Activated B cell treated with CpG ODN at 0.5 μM for 24 hours (primary cell): ENCODE data around the gene SF3B2. TPM values are rescaled to one million over a fixed set of nuclear protein-coding genes. Genes with fewer than 3 reads are reported as not detected.
"Not testable (repeated sequence)": the region's sequence is repeated elsewhere in the genome, so short reads cannot be mapped to it uniquely, and the experiment has no call there.

Source experiments
- ATAC-seq: fragments of 200-7000 bp; cut with Tn5 transposase; one replicate; pipeline ENCODE4 v1.10.0; 2021; ENCODE audit warnings: low read depth, mild to moderate bottlenecking, moderate library complexity
- CTCF ChIA-PET: fragments of 350-600 bp; sonication (Branson Sonifier 250); formaldehyde crosslinking; loops from one replicate; lab custom pipeline; 2021; ENCODE audit warnings: antibody characterized with exemption; lab: Charles Lee
- POLR2A ChIA-PET: fragments of 350-600 bp; sonication (Branson Sonifier 250); formaldehyde crosslinking; loops from one replicate; lab custom pipeline; 2021; ENCODE audit warnings: antibody characterized with exemption; lab: Charles Lee
- DNase-seq: peaks from one replicate; pipeline ENCODE4 v3.0.0; 2022
- H3K27ac Mint-ChIP-seq: one replicate; pipeline ENCODE4 v1.8.0; 2020; ENCODE audit warnings: mixed read lengths
- H3K27me3 Mint-ChIP-seq: one replicate; pipeline ENCODE4 v1.8.0; 2021; ENCODE audit warnings: mixed read lengths
- H3K36me3 Mint-ChIP-seq: one replicate; pipeline ENCODE4 v1.8.0; 2021; ENCODE audit warnings: low read depth, mixed read lengths
- H3K4me1 Mint-ChIP-seq: one replicate; pipeline ENCODE4 v1.8.0; 2021; ENCODE audit warnings: mixed read lengths
- H3K4me3 Mint-ChIP-seq: one replicate; pipeline ENCODE4 v1.8.0; 2020; ENCODE audit warnings: mild to moderate bottlenecking, mixed read lengths
- H3K9me3 Mint-ChIP-seq: one replicate; pipeline ENCODE4 v1.8.0; 2020; ENCODE audit warnings: mixed read lengths
- CTCF ChIP-seq: fragments of 200-600 bp; IDR thresholded peaks from one replicate; pipeline ENCODE4 v1.8.0; 2022; ENCODE audit warnings: antibody characterized with exemption, mild to moderate bottlenecking
- intact Hi-C: fragments of 100-400 bp; cut with micrococcal nuclease; formaldehyde crosslinking; loops from one replicate; pipeline ENCODE4 v1.15.1; 2024
- total RNA-seq: library from RNA; stranded (reverse); gene quantifications from 2 replicates; pipeline ENCODE4 v1.2.3, GENCODE V29; 2022

SF3B2 gene
- total RNA-seq, 1 donor from 2014 or later, result 219 TPM

DNA sequence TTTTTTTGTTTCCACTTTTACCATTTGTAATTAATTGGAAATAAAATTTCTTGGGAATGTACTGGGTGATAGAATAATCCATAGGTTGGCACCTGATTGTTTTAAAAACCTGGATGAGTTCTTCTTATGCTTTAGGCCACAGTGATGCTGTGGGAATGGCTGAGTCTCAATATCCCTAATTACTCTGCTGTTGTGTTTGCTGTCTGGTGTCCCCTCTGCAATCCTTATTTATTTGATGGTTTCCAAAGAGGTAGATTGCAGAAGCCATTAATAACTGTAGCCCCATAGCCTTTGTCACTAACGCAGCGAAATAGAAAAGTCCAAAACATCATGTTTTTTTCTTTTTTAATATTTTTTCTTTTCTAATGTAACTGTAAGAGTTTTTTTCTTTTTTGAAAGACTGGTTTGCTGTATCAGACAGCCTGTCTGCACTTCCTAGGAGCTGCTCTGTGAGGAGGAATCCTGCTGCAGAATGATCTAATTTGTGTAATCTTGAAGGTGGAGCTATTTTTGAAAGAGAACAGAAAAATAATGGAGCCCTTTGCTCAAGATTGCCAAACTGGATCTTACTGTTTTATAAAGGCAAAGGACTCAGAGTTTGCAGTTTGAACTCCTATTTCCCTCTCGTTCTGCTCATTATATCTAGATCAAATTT lies 32.8 kb downstream of the SF3B2 start:
- H3K27me3 Mint-ChIP-seq, result no peaks in the 10 kb centered on the region
- intact Hi-C loops, result no loop called here
- peaks cover 92% of the 10 kb centered on the region for H3K4me1 Mint-ChIP-seq
- POLR2A ChIA-PET, result interaction anchor here (0.7 to 1.0 kb wide), 2 partner anchors 16 to 30 kb away, joined by 4 to 7 read pairs; no protein-coding TSS in a partner anchor
- TF ChIP-seq CTCF, result no peak
- no peak overlapping the region for H3K4me3 Mint-ChIP-seq
- ATAC-seq (no peak), DNase-seq (no peak)
- no peaks in the 10 kb centered on the region for H3K9me3 Mint-ChIP-seq
- CTCF ChIA-PET, result no interaction called here
- peaks cover 4% of the 10 kb centered on the region for H3K36me3 Mint-ChIP-seq
- H3K27ac Mint-ChIP-seq, result peak overlapping the region; percentile 55

- Mint-ChIP-seq H3K27me3 (no peaks in the 10 kb centered on the region), H3K27ac (peak overlapping the region; percentile 25)
- CTCF ChIA-PET, result interaction anchor here (0.8 kb wide), 1 partner anchor 16 kb away, joined by 3 read pairs; no protein-coding TSS in a partner anchor
These were observed 35.2 kb downstream of the SF3B2 start for GRCh38 chr11:66087148-66087908.

DNA sequence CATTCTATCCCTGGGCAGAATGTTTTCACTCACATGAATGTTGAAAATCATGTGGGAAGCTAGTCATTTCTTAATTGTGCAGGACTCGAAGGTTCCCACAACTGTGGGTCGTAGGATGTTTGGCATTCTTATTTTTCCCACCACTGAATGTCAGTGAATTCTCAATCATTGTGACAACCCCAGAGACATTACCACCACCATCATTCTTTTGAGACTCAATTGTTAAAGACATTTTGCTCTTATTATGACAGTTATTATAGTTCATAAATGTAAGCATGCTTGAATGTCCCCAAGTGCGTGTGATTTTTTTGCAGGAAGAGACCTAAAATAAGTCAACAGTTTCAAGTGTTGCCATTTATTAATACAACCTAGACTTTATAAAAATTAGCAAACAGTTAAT lies 36.9 kb downstream of the SF3B2 start:
- Mint-ChIP-seq H3K27me3 (no peaks in the 10 kb centered on the region), H3K27ac (no peak overlapping the region), H3K36me3 (peaks cover 10% of the 10 kb centered on the region), H3K4me1 (peaks cover 59% of the 10 kb centered on the region), H3K4me3 (no peak overlapping the region), H3K9me3 (no peaks in the 10 kb centered on the region)
- intact Hi-C loops, result no loop called here
- TF ChIP-seq CTCF, result no peak
- CTCF ChIA-PET, result interaction anchor here (0.7 kb wide), 1 partner anchor 18 kb away, joined by 3 read pairs; no protein-coding TSS in a partner anchor
- ATAC-seq (no peak), DNase-seq (no peak)
- POLR2A ChIA-PET, result interaction anchor here (1.2 kb wide), 1 partner anchor 8 kb away, joined by 3 read pairs; no protein-coding TSS in a partner anchor

More at GRCh38 chr11:66087148-66087908, 35.2 kb downstream of the SF3B2 start:
- POLR2A ChIA-PET, result interaction anchor here (0.6 to 0.7 kb wide), 3 partner anchors 18 to 41 kb away, joined by 3 to 5 read pairs (median 3); no protein-coding TSS in a partner anchor
- DNase-seq (no peak), ATAC-seq (peak; percentile 14)
- peaks cover 10% of the 10 kb centered on the region for H3K36me3 Mint-ChIP-seq
- peaks cover 77% of the 10 kb centered on the region for H3K4me1 Mint-ChIP-seq
- peak overlapping the region; percentile 28 for H3K4me3 Mint-ChIP-seq
- H3K9me3 Mint-ChIP-seq, result no peaks in the 10 kb centered on the region
- TF ChIP-seq CTCF, result no peak
- intact Hi-C loops, result no loop called here

GRCh38 chr11:66090288-66090687 lies 38.1 kb downstream of the SF3B2 start:
- Mint-ChIP-seq H3K4me3 (no peak overlapping the region), H3K9me3 (no peaks in the 10 kb centered on the region), H3K27ac (no peak overlapping the region), H3K27me3 (no peaks in the 10 kb centered on the region), H3K36me3 (peaks cover 10% of the 10 kb centered on the region), H3K4me1 (peaks cover 49% of the 10 kb centered on the region)
- intact Hi-C loops, result no loop called here
- DNase-seq (no peak), ATAC-seq (no peak)
- ChIA-PET CTCF (no interaction called here), POLR2A (interaction anchor here (0.6 kb wide), 1 partner anchor 759 kb away, joined by 6 read pairs; no protein-coding TSS in a partner anchor)
- TF ChIP-seq CTCF, result no peak

DNA sequence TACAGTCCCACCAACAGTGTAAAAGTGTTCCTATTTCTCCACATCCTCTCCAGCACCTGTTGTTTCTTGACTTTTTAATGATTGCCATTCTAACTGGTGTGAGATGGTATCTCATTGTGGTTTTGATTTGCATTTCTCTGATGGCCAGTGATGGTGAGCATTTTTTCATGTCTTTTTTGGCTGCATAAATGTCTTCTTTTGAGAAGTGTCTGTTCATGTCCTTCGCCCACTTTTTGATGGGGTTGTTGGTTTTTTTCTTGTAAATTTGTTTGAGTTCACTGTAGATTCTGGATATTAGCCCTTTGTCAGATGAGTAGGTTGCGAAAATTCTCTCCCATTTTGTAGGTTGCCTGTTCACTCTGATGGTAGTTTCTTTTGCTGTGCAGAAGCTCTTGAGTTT lies 40.0 kb downstream of the SF3B2 start:
- intact Hi-C loops, H3K27me3 Mint-ChIP-seq, H3K36me3 Mint-ChIP-seq, DNase-seq, H3K27ac Mint-ChIP-seq, CTCF ChIA-PET, POLR2A ChIA-PET, ATAC-seq, H3K9me3 Mint-ChIP-seq, H3K4me3 Mint-ChIP-seq: not testable (repeated sequence)
- H3K4me1 Mint-ChIP-seq, result peaks cover 41% of the 10 kb centered on the region

DNA sequence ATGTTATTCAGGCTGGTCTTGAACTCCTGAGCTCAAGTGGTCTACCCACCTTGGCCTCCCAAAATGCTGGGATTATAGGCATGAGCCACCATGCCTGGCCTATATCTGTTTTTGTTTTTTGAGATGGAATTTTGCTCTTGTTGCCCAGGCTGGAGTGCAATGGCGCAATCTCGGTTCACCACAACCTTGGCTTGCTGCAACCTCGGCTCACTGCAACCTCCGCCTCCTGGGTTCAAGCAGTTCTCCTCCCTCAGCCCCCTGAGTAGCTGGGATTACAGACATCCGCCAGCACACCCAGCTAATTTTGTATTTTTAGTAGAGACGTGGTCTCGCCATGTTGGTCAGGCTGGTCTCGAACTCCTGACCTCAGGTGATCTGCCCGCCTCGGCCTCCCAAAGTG lies 47.6 kb downstream of the SF3B2 start:
- not testable (repeated sequence) for H3K4me3 Mint-ChIP-seq, ATAC-seq, H3K9me3 Mint-ChIP-seq, H3K27ac Mint-ChIP-seq, H3K36me3 Mint-ChIP-seq, H3K27me3 Mint-ChIP-seq, DNase-seq
- POLR2A ChIA-PET, result interaction anchor here (0.6 to 0.9 kb wide), 2 partner anchors 14 to 101 kb away, joined by 4 to 10 read pairs; no protein-coding TSS in a partner anchor
- CTCF ChIA-PET, result interaction anchor here (1.0 kb wide), 1 partner anchor 18 kb away, joined by 3 read pairs; no protein-coding TSS in a partner anchor
- H3K4me1 Mint-ChIP-seq, result peaks cover 59% of the 10 kb centered on the region
- intact Hi-C loops, result loop anchor here (1.0 to 2.0 kb wide), 2 partner anchors 18 to 31 kb away; no protein-coding TSS in a partner anchor
